Activated T-cell treated with anti-CD3 and anti-CD28 coated beads, Interleukin-2, amount 50 U/mL, for 72 hours (primary cell): ENCODE results near the gene COL2A1. TPM values are rescaled to one million over a fixed set of nuclear protein-coding genes. Genes with fewer than 3 reads are reported as not detected.

Source experiments
- ATAC-seq, 2 donors: fragments of 150-1000 bp; cut with Tn5 transposase; replicated peaks in 1 of 2; 2 replicates each; pipeline ENCODE4 v1.10.0; 2021; ENCODE audit warnings: moderate library complexity in 2 of 2, mild to moderate bottlenecking in 1 of 2
- DNase-seq, 2 donors: peaks; one replicate each; pipeline ENCODE4 v3.0.0; 2021 to 2022; ENCODE audit warnings: mixed read lengths in 1 of 2
- H3K27ac Mint-ChIP-seq: one replicate; pipeline ENCODE4 v1.8.0; 2022; ENCODE audit warnings: mild to moderate bottlenecking, moderate library complexity, mixed read lengths
- H3K27me3 Mint-ChIP-seq: one replicate; pipeline ENCODE4 v1.8.0; 2022; ENCODE audit warnings: low read depth, mixed read lengths
- H3K36me3 Mint-ChIP-seq, 2 donors: one replicate each; pipeline ENCODE4 v1.8.0; 2022; ENCODE audit warnings: mixed read lengths in 2 of 2, mild to moderate bottlenecking in 1 of 2; ENCODE audit not compliant: insufficient read depth in 2 of 2
- H3K4me1 Mint-ChIP-seq: one replicate; pipeline ENCODE4 v1.8.0; 2022; ENCODE audit warnings: low read depth, mixed read lengths
- H3K4me3 Mint-ChIP-seq, 2 donors: one replicate each; pipeline ENCODE4 v1.8.0; 2022; ENCODE audit warnings: mild to moderate bottlenecking in 2 of 2, mixed read lengths in 2 of 2, moderate library complexity in 2 of 2
- H3K9me3 Mint-ChIP-seq, 2 donors: one replicate each; pipeline ENCODE4 v1.8.0; 2022; ENCODE audit warnings: mixed read lengths in 2 of 2
- total RNA-seq, 2 donors: library from RNA; stranded (reverse); gene quantifications; one replicate each; pipeline ENCODE4 v1.2.3, GENCODE V29; 2022

Gene COL2A1
- total RNA-seq, 2 donors from 2014 or later: 0.14 TPM; not detected in 1

DNA sequence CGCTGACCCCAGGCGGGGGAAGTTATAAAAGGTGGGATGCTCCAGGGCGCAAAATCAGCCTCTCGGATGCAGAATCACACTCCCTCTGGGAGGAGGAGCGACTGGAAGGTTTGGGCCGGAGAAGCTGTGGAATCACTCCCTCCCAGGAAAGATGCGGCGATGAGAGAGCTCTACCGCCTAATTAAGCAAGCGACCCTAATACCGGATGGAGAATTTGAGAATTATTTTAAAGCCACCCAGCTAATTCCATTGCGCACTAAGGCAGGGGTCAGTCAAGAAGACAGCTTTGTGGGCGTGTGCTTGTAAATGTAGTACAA is 1.9 kb downstream of the COL2A1 start:
- Mint-ChIP-seq H3K4me3 (peak overlapping the region; percentile 86 to 90), H3K4me1 (peaks cover 34% of the 10 kb centered on the region), H3K27me3 (peaks cover 83% of the 10 kb centered on the region), H3K9me3 (no peaks in the 10 kb centered on the region), H3K27ac (no peak overlapping the region), H3K36me3 (peaks cover 0 to 3% of the 10 kb centered on the region in 2 donors)
- DNase-seq (no peak), ATAC-seq (no peak)

DNA sequence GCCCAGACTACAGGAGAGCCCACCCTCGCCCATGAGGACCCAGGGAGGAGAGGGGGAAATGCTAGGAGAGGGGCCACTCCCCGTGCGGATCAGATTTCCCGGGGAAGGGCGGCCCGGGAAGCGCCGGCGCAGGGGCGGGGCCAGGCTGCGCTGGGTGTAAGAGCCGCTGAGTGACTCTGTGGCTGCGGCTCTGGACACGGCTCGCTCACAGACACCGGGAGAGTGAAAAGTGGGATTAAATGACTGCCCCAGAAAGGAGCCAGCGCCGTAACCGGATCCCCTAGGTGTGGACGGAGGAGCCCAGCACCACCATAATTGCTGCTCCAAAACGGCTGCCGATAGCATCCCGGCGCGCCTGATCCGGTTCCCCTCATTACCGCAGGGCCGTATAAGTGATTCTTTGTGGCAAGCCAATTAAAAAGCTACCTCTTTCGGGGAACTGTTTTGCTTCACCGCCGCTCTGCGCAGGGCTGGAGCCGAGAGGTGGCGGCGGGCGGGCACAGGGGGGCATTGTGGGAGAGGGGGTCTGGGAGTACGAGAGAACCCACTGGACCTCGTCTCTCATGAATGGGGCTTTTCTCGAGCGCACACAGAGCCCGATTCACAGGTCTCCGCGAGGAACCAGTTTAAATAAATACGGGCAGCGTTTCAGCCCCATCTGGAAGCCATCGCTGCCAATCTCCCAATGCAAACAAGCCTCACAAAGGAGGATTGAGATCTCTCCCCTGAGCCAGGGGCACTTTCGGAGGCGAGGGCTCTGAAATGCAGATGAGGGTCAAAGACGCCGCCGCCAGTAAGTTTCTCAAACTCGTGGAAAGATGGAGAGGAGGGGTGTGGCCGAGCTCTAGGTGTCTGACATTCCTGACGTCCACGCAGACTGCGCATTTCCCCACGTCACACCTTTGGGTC is 2.5 kb downstream of the COL2A1 start:
- Mint-ChIP-seq H3K27ac (no peak overlapping the region), H3K4me1 (peaks cover 34% of the 10 kb centered on the region), H3K9me3 (no peaks in the 10 kb centered on the region), H3K27me3 (peaks cover 77% of the 10 kb centered on the region), H3K36me3 (peaks cover 0 to 3% of the 10 kb centered on the region in 2 donors), H3K4me3 (peak overlapping the region; percentile 86 to 90)
- ATAC-seq: peak; percentile 21 to 42
- DNase-seq: peak; percentile 18 to 21

DNA sequence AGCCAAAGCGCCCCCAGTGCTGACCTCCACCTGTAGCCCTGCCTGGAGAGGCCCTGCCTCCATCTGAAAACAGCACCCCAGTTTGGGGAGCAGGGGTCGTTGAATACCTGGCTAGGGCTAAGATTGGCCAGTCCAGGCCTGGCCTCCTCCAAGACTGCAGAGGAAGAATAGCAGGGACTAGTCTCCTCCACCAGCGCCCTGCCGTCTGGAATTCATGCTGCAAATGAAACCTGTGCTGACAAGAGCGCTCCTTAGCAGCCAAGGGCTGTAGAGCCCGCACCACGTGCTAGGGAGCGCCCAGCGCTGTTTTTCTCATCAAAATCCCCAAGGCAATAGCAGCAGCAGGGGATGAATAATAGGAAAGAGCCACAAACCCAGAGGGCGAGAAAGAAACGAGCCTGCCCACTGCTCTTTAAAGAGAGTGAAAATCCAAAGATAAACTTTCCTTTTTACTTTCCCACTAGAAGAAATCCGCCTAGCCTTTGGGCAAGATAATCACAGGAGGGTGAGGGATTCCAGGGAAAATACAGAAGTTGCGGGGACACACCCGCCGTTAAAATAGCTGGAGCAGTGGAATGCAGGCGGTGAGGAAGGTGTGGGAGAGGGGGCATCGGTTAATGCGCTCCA is 3.3 kb downstream of the COL2A1 start:
- Mint-ChIP-seq H3K4me3 (peak overlapping the region; percentile 86 to 90), H3K27ac (no peak overlapping the region), H3K9me3 (no peaks in the 10 kb centered on the region), H3K36me3 (peaks cover 0 to 3% of the 10 kb centered on the region in 2 donors), H3K27me3 (peaks cover 70% of the 10 kb centered on the region), H3K4me1 (peaks cover 34% of the 10 kb centered on the region)
- no peak for DNase-seq
- ATAC-seq: no peak

DNA sequence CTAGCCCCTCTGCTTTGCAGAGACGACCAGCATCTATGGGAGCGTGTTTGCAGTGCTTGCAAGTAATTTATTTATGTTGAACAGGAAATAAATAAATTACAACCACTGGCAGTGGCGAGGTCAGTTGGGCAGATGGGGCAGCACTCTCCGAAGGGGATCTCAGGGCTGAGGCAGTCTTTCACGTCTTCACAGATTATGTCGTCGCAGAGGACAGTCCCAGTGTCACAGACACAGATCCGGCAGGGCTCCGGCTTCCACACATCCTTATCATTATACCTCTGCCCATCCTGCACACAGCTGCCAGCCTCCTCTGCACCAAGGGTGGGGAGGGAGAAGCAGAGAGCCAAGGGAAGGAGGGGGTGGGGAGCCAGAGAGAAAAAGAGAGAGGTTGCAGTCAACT is 4.5 kb downstream of the COL2A1 start:
- Mint-ChIP-seq H3K4me1 (peaks cover 34% of the 10 kb centered on the region), H3K4me3 (no peak overlapping the region), H3K36me3 (peaks cover 0 to 2% of the 10 kb centered on the region in 2 donors), H3K27ac (no peak overlapping the region), H3K27me3 (peaks cover 73% of the 10 kb centered on the region), H3K9me3 (no peaks in the 10 kb centered on the region)
- DNase-seq: no peak
- no peak for ATAC-seq

DNA sequence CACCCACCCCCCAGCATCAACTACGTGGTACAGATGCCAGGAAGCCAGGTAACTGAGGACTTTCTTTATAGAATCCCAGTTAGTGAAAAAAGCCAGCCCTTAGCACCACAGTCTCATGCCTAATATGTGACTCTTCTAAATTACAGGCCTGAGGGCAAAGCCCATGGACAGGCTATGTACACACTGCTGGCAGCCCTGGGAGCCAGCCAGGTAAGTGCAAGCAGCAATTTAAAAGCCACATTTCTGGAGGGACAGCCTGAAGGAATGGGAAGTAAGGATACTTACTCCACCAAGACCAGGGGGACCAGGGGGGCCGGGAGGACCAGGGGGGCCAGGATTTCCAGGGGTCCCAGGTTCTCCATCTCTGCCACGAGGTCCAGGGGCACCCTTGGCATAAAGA is 7.0 kb downstream of the COL2A1 start:
- Mint-ChIP-seq H3K9me3 (no peaks in the 10 kb centered on the region), H3K4me3 (no peak overlapping the region), H3K27ac (no peak overlapping the region), H3K27me3 (peaks cover 78% of the 10 kb centered on the region), H3K4me1 (peaks cover 17% of the 10 kb centered on the region), H3K36me3 (no peaks in the 10 kb centered on the region)
- ATAC-seq (no peak), DNase-seq (no peak)

DNA sequence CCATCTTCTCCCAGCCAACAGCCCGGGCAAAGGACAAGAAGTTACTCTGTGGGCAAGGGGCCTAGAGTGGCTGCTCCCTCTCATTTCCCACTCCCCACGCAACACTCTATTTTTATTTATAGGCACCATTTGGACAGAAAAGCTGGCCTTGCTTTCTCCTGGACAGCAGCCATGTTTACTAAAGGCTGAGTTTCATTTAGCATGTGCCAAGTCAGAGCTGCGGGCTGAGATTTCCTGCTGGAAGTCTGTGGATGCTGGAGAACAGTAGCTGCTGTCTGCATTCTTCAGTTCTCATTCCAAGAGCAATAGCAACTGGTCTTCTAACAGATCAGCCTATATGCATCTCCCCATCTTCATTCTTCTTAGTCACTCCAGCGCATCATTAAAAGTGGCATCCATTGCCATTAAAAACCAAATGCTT is 8.3 kb downstream of the COL2A1 start:
- no peak overlapping the region for H3K27ac Mint-ChIP-seq
- no peaks in the 10 kb centered on the region for H3K36me3 Mint-ChIP-seq
- ATAC-seq: no peak

DNA sequence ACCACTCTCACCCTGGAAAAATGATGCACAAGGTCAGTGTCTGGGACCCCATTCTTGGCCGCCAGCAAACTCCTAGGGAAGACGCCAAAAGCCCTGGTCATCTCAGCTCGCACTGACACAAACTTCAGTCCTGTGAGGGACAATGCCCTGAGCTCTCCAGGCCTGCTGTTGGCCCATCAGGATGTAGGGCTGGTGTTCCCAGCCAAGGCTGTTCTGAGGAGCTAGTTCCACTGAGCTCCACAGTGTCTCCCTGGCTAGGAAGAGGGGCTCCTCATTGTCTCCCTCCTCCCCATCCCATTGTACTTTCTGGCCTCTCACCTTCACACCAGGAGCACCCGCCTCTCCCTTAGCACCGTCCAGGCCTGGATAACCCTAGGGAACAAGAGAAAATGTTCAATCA is 10.8 kb downstream of the COL2A1 start:
- Mint-ChIP-seq H3K27me3 (peaks cover 53% of the 10 kb centered on the region), H3K36me3 (no peaks in the 10 kb centered on the region), H3K9me3 (no peaks in the 10 kb centered on the region), H3K4me1 (peaks cover 18% of the 10 kb centered on the region), H3K27ac (no peak overlapping the region), H3K4me3 (no peak overlapping the region)
- ATAC-seq: no peak
- DNase-seq: no peak

More for the DNA sequence above, 8.3 kb downstream of the COL2A1 start:
- H3K4me3 Mint-ChIP-seq: no peak overlapping the region
- peaks cover 78% of the 10 kb centered on the region for H3K27me3 Mint-ChIP-seq
- H3K9me3 Mint-ChIP-seq: no peaks in the 10 kb centered on the region
- no peak for DNase-seq
- H3K4me1 Mint-ChIP-seq: peaks cover 5% of the 10 kb centered on the region

DNA sequence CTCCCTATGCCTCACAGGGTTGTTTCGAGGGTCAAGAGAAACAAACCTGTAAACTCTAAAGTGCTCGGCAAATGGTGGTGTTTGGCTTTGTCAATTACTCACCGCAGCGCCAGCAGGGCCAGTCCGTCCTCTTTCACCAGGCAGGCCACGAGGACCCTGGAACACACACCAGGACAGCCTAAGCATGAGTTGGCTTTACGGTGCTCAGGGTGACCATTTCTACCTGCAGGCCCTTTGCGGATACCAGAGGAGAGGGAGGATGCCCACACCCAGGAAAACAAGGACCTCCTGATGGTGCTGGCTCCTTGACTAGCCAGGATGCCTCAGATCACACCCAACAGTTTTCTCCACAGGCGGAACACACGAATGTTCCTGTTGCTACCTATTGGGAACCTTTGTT is 11.5 kb downstream of the COL2A1 start:
- H3K4me3 Mint-ChIP-seq: no peak overlapping the region
- DNase-seq (no peak), ATAC-seq (no peak)
- peaks cover 46% of the 10 kb centered on the region for H3K27me3 Mint-ChIP-seq
- H3K36me3 Mint-ChIP-seq: no peaks in the 10 kb centered on the region
- H3K9me3 Mint-ChIP-seq: no peaks in the 10 kb centered on the region
- H3K27ac Mint-ChIP-seq: no peak overlapping the region
- peaks cover 18% of the 10 kb centered on the region for H3K4me1 Mint-ChIP-seq

DNA sequence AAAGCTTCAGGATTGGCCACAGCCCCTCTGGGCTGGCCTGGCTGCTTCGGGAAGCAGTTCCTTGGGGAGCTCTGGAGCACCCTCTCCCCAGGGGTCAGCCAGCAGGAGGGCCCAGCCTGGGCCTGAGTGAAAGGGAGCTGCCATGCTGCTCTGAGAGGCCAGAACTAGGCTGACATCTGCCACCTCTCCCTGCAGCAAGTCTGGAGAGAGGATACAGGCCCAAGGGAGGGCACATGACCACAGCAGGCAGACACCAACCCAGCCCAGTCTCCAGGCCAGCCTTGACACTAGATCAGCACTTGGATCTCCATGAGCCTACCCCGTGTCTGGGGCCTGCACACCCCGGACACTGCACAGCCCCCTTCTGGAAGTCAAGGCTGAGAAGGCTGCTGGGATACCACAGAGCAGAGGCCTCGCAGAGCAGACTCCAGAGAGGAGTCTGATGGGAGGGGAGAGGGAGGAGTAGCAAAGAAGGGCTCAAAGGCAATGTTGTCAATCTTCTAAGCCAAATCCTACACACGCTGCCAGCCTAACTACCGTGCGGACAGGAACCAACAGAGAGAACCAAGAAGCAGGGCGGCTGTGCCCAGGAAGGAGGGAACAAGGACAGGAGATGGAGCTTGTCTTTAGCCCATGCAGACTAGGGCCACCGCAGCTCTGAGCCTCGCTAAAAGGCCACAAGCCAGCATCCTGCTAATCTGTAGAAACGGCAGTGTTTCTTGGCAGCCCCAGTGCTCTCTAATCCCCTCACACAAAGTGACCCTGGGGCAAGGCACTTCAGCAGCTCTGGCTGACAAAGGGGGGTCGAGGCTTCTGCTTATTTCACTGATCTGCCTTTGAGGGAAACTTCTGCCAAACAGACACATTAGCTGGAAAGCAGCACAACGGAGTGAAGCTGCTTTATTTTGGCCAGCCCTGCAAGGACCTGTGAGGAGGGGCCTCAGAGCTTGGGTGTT is 12.9 kb downstream of the COL2A1 start:
- H3K4me1 Mint-ChIP-seq: peaks cover 18% of the 10 kb centered on the region
- no peak overlapping the region for H3K27ac Mint-ChIP-seq
- H3K36me3 Mint-ChIP-seq: no peaks in the 10 kb centered on the region
- no peak overlapping the region for H3K4me3 Mint-ChIP-seq
- H3K27me3 Mint-ChIP-seq: peaks cover 44% of the 10 kb centered on the region
- no peak for DNase-seq
- no peaks in the 10 kb centered on the region for H3K9me3 Mint-ChIP-seq
- ATAC-seq: no peak

DNA sequence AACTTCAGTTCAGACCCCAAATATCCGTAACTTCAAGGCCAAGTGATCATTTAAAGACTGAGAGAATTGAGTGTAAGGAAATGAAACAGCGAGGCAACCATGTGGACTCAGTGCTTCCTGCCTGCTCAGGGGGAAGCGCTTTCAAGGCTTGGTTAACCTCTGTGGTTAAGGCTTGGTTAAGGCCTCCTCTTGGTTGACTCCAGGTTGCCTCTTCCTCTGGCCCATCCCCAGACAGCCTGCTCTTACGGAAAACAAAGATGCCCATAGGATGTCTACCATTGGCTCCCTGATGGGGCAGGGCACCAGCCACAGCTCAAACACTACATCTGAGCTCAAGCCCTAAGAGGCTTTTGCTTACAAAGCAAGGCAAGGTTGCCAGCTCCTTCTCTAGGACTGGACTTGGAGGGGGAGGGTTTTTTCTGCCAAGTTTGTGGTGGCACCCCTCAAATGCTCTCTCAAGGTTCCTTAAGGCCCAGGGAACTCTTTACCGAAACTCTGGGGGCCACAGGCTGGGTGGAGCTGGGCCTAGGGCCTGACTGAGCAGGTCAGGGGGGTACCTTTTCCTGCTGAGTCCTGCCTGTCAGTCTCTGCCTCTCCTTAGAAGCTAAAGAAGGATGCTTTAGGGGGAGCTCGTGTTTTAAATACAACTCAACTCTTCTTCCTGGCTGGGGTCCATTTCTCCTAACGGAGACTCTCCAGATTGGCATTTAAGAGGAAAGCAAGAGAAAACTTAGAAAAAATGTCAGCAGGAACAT is 13.7 kb downstream of the COL2A1 start:
- Mint-ChIP-seq H3K9me3 (no peaks in the 10 kb centered on the region), H3K27me3 (peaks cover 39% of the 10 kb centered on the region), H3K4me3 (peak overlapping the region; percentile 10 to 16), H3K4me1 (peaks cover 18% of the 10 kb centered on the region), H3K36me3 (no peaks in the 10 kb centered on the region), H3K27ac (no peak overlapping the region)
- peak; percentile 68 to 72 for DNase-seq
- ATAC-seq: peak; percentile 97

DNA sequence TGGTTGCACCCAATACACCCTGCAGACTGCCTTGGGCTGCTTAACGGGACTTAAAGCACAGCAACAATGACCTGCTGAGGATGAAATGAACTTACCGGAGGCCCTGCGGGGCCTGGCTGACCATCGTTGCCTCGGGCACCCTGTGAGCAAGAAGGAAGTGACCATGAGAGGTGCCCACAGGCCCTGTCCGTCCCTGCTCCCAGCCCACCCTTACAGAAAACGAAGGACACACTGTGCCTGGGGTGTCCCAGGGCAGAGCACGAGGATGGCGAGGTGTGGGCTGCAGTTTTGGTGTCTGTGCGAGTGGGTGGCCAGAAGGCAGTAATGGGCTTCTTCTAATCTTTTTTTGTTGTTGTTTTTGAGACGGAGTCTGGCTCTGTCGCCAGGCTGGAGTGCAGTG is 14.6 kb downstream of the COL2A1 start:
- H3K27ac Mint-ChIP-seq: no peak overlapping the region
- no peaks in the 10 kb centered on the region for H3K36me3 Mint-ChIP-seq
- H3K4me3 Mint-ChIP-seq: peak overlapping the region in 1 of 2 donors; percentile 10
- peaks cover 30% of the 10 kb centered on the region for H3K27me3 Mint-ChIP-seq
- no peak for ATAC-seq
- no peaks in the 10 kb centered on the region for H3K9me3 Mint-ChIP-seq
- no peak for DNase-seq
- H3K4me1 Mint-ChIP-seq: peaks cover 18% of the 10 kb centered on the region

DNA sequence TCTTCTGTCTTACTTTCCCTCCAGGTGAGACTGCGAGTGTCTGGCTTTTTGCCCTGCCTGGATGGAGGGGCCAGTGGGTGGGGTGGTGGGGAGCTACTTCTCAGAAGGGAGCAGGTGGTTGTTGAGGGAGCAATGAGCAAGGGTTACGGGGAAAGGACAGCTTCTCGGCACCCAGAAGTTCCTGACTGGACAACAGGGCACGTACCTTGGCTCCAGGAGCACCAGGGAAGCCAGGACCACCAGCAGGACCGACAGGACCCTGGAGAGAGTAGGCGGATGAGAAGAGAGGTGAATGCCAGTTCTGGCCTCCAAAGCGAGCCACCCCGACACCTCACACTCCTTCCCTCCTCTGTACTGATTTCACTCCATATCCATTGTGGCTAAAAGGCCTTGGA is 15.3 kb downstream of the COL2A1 start:
- ATAC-seq (no peak), DNase-seq (no peak)
- Mint-ChIP-seq H3K4me3 (no peak overlapping the region), H3K9me3 (no peaks in the 10 kb centered on the region), H3K36me3 (no peaks in the 10 kb centered on the region), H3K4me1 (peaks cover 18% of the 10 kb centered on the region), H3K27ac (no peak overlapping the region), H3K27me3 (peaks cover 28% of the 10 kb centered on the region)
